GM21447 (cell line): ENCODE results near the gene CBFA2T2.
"Not testable (repeated sequence)": the region's sequence is repeated elsewhere in the genome, so short reads cannot be mapped to it uniquely, and the experiment has no call there.

Experiments used
- ATAC-seq: cut with Tn5 transposase; IDR thresholded peaks from one replicate; pipeline ENCODE4 v1.9.1; 2021; ENCODE audit not compliant: unreplicated experiment

The CBFA2T2 gene

DNA sequence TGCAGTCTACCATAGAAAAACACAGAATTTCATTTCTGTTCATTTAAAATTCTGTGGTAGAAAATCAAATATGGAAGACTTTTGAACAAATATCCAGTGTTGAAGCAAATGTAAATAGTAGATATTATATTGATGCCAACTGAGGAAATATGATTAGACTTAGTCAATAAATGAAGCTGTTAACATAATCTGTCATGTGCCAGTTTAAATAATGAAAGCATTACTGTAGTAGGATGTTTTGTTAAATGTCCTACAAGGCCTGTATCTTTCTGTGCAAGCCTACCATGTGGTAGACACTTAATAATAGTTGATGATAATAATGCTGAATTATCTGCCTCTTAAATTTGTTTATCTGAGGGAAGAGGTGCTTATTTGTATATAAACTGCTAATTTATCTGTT lies 55.9 kb downstream of the CBFA2T2 start:
- no peak for ATAC-seq

DNA sequence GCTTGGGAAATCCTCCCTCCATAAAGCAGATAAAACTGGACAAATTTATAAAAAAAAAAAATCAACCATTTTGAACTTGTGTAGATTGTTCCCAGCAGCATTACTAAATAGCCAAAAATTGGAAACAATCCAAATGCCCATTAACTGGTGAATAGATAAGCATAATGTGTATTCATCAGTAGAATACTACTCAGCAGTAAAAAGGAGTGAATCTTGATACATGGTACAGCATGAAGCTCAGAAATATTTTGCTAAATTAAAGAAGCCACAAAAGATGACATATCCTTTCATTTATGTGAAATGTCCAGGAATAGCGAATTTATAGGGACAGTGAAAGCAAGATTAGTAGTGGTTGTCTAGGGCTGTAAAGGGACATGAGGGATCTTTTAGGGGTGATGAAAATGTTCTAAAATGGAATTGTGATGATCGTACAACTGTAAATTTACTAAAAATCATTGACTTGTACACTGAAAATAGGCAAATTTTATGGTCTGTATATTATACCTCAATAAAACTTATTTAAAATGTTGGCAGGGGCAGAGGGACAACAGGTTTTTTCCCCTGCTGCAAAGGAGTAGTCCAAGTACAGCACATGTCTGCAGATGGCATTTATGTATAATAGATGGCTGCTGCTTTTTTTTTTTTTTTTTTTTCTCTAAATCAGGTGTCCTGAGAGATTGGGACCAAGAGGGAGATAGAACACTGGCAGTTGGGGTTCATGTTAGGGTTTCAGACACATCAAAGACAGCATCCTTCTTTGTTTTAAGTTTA lies 59.5 kb downstream of the CBFA2T2 start:
- no peak for ATAC-seq

DNA sequence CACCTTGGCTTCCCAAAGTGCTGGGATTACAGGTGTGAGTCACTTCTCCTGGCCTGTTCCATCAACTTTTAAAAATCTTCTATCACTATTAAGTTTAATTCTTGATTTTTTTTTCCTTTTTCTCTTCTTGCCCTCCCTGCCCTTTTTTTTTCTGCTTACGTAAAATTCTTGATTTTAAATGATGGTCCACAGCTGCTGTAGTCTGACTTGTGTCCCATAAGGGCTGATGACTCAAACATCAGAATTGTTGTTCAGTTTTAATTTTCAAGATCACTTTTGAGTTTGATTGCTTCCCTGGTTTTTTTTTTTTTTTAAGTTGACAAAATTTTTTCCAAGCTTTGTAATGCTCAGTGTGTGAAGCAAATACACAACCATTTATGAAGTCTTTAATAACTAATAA lies 61.9 kb downstream of the CBFA2T2 start:
- no peak for ATAC-seq

DNA sequence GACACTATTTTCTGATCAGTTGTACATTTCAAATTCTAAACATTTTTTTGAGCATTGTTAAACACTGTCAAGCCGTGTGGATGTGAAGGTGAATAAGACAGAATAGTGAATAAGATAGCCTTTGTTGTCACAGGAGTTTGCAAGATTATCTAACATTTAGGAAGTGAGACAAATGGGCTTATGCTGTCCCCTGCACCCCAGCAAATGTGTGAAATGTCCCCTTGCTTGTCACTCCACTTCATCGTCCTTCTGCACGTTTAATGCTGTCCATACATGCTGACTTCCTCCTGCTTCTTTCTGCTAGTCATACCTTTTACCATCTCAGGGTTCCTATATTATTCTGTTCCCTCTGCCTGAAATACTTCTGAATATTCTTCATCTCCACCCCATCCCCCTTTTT lies 62.6 kb downstream of the CBFA2T2 start:
- no peak for ATAC-seq

DNA sequence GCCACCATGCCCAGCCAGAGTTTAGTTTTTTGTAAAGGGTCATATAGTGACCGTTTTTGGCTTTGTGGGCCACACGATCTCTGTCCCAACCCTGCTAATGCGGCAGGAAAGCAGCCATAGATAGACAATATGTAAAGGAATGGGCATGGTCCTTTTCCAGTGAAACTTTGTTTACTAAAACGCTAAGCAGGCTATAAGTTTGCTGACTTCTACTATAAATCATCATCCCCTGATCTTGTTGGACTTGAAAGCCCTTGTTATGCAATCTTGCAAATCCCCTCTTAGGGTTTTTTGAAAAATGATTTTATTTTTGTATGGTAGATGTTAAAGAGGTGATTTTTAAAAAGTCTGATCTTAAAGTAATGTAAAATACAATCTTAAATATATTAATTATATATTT lies 63.6 kb downstream of the CBFA2T2 start:
- no peak for ATAC-seq

DNA sequence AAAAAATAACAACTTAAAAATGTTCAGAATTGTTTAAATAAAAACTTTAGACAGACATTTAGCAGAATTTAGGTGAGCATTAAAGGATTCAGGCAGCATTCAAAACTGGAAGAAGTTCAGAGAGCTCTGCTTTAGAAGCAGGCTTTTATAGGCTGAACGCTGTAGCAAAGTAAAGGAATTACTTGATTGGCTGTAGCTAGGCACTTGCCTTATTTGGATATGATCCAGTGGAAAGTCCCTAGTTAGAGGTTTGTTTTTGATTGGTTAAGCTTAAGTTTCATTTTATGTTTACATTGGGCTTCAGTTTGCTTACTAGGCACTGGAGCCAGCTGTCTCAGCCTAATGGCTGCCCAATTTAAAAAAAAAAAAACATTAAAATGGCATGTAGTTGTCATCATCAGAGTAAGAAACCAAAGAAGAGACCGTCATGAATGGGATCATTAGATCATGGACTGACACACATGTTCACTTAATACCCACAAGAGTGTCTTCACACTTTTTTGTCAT lies 65.1 kb downstream of the CBFA2T2 start:
- peak; percentile 94 for ATAC-seq

DNA sequence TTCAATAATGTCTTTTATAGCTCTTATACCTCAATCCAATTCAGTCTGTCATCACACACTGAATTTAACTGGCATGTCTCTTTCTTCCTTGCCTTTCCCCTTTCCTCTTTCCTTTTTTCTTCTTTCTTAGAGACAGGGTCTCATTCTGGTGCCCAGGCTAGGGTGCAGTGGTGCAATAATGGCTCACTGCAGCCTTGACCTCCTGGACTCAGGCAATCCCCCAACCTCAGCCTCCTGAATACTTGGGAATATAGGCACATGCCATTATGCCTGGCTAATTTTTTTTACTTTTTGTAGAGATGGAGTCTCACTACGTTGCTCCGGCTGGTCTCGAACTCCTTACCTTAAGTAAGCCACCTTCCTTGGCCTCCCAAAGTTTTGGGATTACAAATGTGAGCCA lies 65.9 kb downstream of the CBFA2T2 start:
- ATAC-seq: no peak

DNA sequence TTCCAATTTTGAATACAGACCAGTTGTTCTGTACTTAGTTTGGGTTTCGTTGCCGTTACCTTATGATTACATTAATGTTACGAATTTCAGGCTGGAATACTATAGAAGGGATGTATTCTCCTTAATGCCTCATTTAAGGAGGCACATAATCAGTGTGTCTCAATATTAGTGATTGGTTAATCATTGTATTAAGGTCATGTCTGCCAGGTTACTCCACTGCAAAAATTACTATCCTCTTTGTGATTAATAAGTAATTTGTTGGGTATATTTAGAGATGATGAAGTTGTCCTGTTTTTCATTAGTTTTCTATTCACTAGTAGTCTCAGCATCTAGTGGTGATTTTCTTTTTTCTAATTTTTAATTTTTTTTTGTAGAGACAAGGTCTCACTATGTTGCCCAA lies 66.3 kb downstream of the CBFA2T2 start:
- ATAC-seq: no peak

DNA sequence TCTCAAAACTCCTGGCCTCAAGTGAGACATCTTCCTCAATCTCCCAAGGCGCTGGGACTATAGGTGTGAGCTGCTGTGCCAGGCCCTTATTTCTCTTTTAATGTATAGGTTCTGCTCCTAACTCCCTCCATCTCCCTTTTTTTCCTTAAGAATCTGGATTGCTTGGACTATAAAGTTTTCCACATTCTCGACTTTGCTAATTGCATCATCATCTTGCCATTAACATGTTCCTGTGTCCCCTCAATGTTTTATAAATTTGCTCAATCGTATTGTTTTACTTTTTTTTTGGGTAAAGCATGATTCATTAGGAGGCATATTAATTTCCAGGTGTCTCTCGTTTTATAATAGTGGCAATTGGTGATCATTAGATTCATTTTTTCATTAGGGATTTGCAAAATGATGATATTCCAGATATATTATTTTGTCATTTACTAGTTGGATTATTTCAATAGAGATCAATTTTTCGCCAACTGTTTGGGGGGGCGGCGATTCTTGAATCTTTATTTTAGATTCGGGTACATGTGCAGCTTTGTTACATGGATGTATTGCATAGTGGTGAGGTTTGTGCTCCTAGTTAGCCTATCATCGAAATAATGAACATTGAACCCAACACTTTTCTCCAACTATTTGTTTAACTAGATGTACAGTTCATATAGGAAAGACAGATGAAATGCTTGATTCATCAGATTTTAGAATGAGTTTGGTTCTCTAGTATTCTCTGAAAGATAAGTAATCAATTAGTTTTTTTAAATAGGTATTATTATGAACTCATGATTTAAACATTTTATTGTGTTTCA lies 68.7 kb downstream of the CBFA2T2 start:
- ATAC-seq: no peak

DNA sequence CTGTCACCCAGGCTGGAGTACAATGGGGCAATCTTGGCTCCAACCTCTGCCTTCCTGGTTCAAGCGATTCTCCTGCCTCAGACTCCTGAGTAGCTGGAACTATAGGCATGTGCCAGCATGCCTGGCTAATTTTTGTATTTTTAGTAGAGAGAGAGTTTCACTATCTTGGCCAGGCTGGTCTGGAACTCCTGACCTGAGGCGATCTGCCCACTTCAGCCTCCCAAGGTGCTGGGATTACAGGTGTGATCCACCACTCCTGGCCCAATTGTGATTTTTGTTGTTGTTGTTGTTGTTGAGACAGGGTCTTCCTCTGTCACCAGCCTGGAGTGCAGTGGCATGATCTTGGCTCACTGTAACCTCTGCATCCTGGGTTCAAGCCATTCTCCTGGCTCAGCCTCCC lies 69.3 kb downstream of the CBFA2T2 start:
- ATAC-seq: no peak

DNA sequence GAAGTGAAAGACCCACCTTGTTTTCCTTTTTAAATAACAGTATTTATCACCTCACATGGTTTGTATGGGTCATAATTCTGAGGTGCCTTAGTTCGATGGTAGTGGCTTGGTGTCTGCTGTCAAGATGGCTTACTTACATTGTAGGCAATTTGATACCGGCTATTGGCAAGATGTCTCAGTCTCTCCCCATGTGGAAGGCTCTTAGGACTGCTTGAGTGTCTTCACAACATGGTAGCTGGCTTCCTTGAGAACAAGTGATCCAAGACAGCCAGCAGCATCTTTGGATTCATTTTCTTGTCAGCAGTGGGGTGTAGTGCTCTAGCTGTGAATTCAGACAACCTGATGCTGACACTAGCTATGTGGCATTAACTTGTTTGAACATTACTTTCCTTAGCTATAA lies 70.1 kb downstream of the CBFA2T2 start:
- ATAC-seq: no peak

DNA sequence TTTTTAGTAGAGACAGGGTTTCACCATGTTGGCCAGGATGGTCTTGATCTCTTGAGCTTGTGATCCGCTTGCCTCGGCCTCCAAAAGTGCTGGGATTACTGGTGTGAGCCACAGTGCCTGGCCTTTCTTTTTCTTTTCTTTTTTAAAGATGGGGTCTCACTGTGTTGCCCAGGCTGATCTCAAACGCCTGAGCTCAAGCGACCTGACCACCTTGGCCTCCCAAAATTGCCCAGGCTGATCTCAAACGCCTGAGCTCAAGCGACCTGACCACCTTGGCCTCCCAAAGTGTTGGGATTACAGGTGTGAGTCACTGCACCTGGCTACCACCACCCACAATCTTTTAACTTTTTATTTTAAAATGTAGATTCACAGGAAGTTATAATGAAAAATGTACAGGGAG lies 71.2 kb downstream of the CBFA2T2 start:
- ATAC-seq: not testable (repeated sequence)

DNA sequence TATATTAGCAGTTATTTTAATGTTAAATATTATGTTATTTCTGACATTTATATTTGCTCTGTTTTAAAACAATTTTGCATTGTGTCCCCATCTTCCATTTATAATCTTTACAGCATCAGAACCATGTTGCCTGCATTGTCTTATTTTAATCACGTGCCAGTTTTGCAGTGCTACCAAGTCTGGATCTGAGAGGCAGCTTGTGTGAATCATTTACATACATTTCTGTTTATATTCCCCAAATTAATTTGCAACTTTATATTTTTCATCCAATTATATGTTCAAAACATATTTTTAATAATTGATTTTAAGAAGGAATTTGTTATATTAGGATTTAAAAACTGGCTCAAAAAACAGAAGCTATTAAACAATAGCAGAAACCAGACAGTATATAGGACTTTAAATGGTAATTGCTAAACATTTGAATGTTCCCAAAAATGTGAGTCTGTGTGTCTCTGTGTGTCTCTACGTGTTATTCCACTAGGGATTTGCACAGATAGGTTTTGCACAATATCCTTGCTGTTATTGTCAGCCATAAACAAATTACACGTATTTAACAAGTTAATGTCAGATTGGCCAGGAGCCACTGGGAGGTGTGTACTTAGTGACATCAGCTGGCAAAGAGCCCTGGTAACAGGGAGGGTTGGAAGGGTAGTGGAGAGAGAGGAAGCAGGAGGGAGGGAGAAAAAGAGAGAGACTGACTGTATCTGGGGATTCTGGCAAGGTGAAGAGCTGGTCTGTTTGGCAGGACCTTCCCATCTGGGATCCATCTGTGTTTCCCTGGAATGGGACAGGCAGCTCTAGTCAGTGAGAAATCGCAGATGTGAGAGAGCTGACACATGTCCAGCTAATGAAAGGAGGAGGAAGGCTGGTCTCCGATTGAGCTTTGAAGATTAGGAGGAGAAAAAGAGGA lies 72.1 kb downstream of the CBFA2T2 start:
- ATAC-seq: no peak

DNA sequence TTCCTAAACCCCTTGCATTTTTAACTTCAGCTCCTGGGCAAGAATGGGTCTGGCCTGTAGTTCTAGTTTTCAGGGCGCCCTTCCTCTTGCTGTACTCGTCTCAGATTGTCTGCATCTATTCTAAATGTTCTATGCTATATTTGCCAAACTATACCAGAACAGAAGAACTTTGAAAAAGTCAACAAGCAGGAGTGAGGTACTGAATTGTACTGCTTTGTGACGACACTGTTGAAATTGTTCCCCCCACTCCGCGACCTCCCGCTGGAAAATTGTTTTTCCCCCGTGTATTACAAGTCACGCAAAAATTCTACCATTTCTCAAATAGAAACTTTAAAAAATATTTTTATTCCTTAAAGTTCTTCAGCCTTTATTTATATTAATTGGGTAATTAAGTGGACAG lies 73.9 kb downstream of the CBFA2T2 start:
- ATAC-seq: no peak

DNA sequence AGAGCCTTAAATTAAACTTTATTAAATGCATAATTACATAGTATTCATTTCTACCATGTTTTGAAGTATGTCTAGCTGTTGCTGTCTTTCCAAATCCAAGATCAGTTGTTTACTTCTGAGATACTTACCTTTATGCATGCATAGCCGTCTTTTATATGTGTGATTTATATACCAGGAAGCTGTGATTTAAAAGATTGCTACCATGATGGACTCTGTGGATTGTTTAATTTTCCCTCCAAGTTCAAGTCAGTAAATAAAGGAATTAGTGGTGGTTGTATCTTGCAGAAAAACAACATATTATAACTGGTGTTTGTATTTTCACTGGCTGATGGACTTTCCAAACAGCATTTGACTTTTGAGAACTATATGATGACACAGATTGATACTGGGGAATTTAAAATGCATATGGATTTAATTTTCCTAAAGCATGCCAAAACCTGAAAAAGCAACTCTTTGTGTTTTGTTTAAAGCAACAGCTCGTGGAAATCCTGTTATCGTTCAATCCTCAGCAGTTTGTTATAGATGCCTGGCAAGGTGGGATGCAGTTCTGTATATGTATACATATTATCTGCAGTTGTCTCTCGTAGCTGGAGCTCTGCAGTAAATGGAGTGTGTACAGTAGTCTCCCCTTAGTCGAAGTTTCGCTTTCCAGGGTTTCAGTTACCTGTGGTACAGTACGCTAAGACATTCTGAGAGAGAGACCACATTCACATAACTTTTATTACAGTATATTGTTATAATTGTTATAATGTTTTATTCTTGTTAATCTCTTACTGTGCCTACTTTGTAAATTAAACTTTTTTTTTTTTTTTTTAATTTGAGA lies 77.1 kb downstream of the CBFA2T2 start:
- no peak for ATAC-seq

DNA sequence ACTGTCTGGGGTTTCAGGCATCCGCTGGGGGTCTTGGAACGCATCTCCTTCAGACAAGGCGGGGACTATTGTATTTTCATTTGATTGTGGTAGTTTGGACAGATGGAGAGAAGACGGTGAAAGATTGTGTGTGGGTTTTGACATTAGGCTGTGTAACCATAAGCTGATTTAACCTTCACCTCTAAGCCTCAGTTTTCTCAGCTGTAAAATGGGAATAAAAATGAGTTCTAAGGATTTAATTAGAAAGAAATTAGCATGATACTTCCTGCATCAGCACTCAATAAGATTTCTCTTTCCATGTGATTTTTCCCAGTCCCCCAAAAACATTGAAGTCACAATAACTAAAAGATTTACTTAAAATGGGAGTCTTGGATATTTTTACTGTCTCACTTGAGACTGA lies 78.1 kb downstream of the CBFA2T2 start:
- ATAC-seq: no peak

DNA sequence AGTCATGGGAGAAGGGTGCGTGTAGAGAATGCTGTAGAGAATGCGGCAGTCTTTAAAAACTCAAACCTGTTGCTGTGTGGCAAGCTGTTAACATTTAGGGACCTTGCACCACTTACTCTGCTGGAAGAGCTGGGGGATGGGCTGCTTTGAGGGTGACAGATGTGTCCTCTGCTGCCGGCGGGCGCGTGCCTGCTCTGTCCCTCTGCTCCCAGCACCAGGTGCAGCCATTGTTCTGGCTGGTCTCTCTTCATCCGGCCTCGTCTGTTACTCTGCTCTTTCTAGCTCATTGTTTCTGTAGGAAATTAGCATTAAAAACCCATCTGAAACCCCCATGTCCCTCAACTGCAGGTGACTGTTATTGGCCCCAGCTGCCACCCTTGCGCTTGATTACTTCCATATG lies 78.5 kb downstream of the CBFA2T2 start:
- no peak for ATAC-seq

DNA sequence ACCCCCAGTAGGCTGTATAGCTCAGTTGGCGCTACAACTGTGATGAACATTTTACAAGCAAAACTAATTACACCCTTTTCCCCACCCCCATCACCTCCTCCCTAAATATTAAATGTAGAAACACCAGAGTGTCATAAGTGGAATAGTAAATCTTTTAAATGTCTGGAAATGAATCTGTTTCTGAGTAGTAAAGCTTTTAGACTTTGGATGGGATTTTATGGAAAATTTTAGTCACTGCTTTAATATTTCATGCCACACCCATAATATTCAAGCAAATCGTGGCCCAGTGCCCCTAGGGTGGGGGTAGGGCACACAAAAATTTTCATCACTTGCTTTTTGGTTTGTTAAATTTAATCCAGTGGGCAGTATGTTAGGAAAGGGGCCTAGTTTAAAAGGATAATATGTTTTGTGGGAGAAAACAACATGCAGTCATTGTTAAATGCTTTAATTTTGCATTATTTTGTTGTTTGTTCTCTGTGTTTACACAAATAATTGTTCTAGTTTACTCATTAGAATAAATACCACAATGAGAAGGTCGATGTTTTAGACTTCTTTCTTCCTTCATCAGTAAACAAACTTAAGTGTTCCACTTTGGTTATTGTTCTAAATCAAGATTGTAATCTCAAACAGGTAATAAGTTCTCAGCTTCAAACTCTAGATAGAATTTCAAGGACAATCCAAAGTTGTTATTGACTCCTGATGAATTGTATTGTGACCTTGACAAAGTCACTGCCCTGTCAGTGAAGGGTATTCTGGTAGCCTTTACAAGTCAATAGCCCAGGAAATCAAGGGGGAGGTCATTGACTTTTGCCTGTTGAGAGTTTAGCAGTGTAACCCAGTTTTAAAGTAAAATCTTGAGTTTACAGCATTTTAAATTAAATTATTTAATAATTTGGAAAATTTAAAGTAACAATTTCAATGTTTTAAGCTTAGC lies 79.2 kb downstream of the CBFA2T2 start:
- no peak for ATAC-seq

DNA sequence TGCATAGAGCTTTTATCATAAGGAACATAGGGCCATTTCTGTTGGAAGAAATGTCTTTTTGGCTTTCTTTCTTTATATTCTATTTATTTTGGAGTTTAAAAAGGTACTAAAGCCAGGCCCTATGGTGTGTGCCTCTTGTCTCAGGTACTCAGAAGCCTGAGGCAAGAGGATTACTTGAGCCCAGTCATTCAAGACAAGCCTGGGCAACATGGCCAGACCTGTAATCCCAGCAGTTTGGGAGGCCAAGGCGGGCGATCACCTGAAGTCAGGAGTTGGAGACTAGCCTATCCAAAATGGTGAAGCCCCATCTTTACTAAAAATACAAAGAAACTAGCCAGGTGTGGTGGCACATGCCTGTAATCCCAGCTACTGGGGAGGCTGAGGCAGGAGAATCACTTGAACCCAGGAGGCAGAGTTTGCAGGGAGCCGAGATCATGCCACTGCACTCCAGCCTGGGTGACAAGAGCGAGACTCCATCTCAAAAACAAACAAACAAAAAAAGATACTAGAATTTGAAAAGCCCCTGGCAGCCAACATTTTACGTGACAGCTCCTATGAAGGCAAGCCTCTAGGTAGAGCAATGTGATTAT lies 80.0 kb downstream of the CBFA2T2 start:
- no peak for ATAC-seq
